ENCODE results near the gene TUBE1. TPM values are rescaled to one million over a fixed set of nuclear protein-coding genes. Genes with fewer than 3 reads are reported as not detected.

The TUBE1 gene
- polyA plus RNA-seq, 1 of the 3 experiments (the other 2 are of a cell fraction) = 11.9 TPM

DNA sequence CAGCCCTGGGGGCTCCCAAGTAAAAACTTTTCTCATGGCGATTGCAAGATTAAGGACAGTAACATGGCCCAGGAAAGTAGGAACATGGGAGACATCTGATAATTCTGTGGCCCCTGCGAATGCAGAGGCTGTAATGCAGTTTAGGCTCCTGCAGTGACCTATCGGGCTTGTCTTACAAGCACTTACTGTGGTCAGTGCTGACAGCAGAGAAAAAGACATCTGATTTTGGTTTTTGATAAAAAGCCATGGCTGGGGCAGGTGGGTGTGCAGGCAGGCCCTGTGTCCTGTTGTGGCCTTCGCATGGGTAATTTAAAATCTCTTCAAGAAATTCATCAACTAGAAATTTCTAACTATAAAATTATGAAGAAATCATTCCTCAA is 52.7 kb downstream of the TUBE1 start:
- peaks cover 0 to 20% of the 10 kb centered on the region in 2 experiments; a peak in 3 of 4 replicates for H3K4me1 ChIP-seq (ENCODE audit: control insufficient read depth in 1 of 2, insufficient read depth in 2 of 2, low read depth in 1 of 2, low read length in 1 of 2)
- WGBS (ENCODE audit: low lambda C conversion rate) = 82% methylated on average over 4 of the region's 4 CpGs
- POLR2A ChIA-PET = no interaction called here
- H3K9ac ChIP-seq = no peak overlapping the region
- no peak for DNase-seq
- H3K4me3 ChIP-seq (ENCODE audit: low read depth in 2 of 2, low read length in 1 of 2) = no peak overlapping the region
- no peaks in the 10 kb centered on the region for H3K27me3 ChIP-seq (ENCODE audit: insufficient read depth)
- H3F3A ChIP-seq (replicated peaks; ENCODE audit: insufficient read depth) = peaks cover 26% of the 10 kb centered on the region
- H4K20me1 ChIP-seq (ENCODE audit: insufficient read depth) = no peaks in the 10 kb centered on the region
- H3K27ac ChIP-seq (ENCODE audit: low read depth in 2 of 2, low read length in 1 of 2) = peak overlapping the region in 1 of 2 experiments; percentile 87; a peak in 2 of 4 replicates
- no peak for TF ChIP-seq JUND (IDR thresholded peaks at IDR 0.05)
- TF ChIP-seq, protein P1, sequence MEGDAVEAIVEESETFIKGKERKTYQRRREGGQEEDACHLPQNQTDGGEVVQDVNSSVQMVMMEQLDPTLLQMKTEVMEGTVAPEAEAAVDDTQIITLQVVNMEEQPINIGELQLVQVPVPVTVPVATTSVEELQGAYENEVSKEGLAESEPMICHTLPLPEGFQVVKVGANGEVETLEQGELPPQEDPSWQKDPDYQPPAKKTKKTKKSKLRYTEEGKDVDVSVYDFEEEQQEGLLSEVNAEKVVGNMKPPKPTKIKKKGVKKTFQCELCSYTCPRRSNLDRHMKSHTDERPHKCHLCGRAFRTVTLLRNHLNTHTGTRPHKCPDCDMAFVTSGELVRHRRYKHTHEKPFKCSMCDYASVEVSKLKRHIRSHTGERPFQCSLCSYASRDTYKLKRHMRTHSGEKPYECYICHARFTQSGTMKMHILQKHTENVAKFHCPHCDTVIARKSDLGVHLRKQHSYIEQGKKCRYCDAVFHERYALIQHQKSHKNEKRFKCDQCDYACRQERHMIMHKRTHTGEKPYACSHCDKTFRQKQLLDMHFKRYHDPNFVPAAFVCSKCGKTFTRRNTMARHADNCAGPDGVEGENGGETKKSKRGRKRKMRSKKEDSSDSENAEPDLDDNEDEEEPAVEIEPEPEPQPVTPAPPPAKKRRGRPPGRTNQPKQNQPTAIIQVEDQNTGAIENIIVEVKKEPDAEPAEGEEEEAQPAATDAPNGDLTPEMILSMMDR (IDR thresholded peaks at IDR 0.05) = no peak
- CTCF ChIA-PET = interaction anchor here (0.8 to 2.0 kb wide), 2 partner anchors 9 to 128 kb away, joined by 3 to 6 read pairs; no protein-coding TSS in a partner anchor
- no peaks in the 10 kb centered on the region for H3K9me2 ChIP-seq
- H3K36me3 ChIP-seq (replicated peaks in 1 of 2; ENCODE audit: control insufficient read depth in 1 of 2, insufficient read depth in 2 of 2, low read length in 1 of 2) = no peaks in the 10 kb centered on the region
- H3K4me2 ChIP-seq = no peak overlapping the region
- H3K79me2 ChIP-seq (ENCODE audit: insufficient read depth) = no peaks in the 10 kb centered on the region
- H3K9me3 ChIP-seq = no peaks in the 10 kb centered on the region
- no peak overlapping the region for H2AFZ ChIP-seq (ENCODE audit: low read depth)

DNA sequence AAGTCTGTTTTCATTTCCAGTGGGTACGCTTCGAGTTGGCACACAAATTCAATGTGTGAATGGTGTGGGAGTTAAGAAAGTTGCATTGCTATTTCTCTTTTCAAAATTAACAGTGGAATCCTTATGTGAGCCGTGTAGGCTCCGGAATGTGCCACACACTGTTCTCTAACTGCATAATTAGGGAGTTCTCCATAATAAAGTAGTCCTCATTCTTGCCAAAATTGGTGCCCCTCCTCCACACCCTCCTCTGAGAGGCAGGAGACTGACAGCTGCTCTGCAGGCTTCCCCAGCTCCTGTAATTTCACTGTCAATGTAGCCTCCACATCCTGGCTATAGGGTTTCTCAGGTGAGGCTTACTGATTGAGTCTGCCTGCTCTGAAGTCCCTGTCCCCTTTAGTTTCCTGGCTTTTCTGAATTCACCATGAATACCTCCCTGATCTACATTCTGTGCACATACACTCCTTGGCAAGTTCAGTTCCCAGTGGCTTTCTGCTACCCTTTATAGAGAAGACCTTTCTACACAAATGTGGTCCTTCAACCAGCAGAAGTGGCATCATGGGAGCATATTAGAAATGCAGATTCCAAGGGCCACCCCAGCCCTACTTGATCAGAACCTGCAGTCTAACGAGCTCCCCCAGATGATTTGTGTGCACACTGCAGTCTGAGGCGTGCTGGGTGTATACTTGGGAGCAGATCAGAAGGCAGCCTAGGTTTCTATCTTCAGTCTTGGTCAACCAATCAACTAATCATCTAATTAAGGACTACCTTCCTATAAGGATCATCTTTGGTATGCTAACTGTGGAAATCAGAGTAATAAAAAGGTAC is 53.3 kb downstream of the TUBE1 start:
- H3K27me3 ChIP-seq (ENCODE audit: insufficient read depth) = no peaks in the 10 kb centered on the region
- TF ChIP-seq RAD21 (IDR thresholded peaks at IDR 0.05; ENCODE audit: low read length) = no peak
- no peak for TF ChIP-seq EP300 (IDR thresholded peaks at IDR 0.05; ENCODE audit: borderline replicate concordance in 1 of 2, low read depth in 1 of 2, low read length in 1 of 2)
- no peak for TF ChIP-seq GATA2 (CRISPR knock-in tag; IDR thresholded peaks at IDR 0.05)
- TF ChIP-seq, protein P2, sequence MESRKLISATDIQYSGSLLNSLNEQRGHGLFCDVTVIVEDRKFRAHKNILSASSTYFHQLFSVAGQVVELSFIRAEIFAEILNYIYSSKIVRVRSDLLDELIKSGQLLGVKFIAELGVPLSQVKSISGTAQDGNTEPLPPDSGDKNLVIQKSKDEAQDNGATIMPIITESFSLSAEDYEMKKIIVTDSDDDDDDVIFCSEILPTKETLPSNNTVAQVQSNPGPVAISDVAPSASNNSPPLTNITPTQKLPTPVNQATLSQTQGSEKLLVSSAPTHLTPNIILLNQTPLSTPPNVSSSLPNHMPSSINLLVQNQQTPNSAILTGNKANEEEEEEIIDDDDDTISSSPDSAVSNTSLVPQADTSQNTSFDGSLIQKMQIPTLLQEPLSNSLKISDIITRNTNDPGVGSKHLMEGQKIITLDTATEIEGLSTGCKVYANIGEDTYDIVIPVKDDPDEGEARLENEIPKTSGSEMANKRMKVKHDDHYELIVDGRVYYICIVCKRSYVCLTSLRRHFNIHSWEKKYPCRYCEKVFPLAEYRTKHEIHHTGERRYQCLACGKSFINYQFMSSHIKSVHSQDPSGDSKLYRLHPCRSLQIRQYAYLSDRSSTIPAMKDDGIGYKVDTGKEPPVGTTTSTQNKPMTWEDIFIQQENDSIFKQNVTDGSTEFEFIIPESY (IDR thresholded peaks at IDR 0.05; ENCODE audit: borderline replicate concordance, low read depth) = no peak
- no peak for TF ChIP-seq NFIC (IDR thresholded peaks at IDR 0.05; ENCODE audit: borderline replicate concordance)
- TF ChIP-seq FOXJ3 (CRISPR knock-in tag; IDR thresholded peaks at IDR 0.05) = no peak
- no peak for TF ChIP-seq CHD2 (IDR thresholded peaks at IDR 0.05; ENCODE audit: low read length, partially characterized antibody)
- TF ChIP-seq RFX5 (IDR thresholded peaks at IDR 0.05; ENCODE audit: low read length) = no peak
- no peak for TF ChIP-seq RXRA (IDR thresholded peaks at IDR 0.05; ENCODE audit: borderline replicate concordance, low read depth)
- no peak for TF ChIP-seq FOSL2 (IDR thresholded peaks at IDR 0.05; ENCODE audit: borderline replicate concordance, low read depth)
- TF ChIP-seq RCOR1 (IDR thresholded peaks at IDR 0.05; ENCODE audit: low read length) = no peak
- TF ChIP-seq MEF2A (IDR thresholded peaks at IDR 0.05; ENCODE audit: borderline replicate concordance, low read depth) = no peak
- no peak for TF ChIP-seq YY1 (IDR thresholded peaks at IDR 0.05; ENCODE audit: low read depth)
- TF ChIP-seq, protein P3, sequence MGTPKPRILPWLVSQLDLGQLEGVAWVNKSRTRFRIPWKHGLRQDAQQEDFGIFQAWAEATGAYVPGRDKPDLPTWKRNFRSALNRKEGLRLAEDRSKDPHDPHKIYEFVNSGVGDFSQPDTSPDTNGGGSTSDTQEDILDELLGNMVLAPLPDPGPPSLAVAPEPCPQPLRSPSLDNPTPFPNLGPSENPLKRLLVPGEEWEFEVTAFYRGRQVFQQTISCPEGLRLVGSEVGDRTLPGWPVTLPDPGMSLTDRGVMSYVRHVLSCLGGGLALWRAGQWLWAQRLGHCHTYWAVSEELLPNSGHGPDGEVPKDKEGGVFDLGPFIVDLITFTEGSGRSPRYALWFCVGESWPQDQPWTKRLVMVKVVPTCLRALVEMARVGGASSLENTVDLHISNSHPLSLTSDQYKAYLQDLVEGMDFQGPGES (IDR thresholded peaks at IDR 0.05; ENCODE audit: low read depth, low read length) = no peak
- no peaks in the 10 kb centered on the region for H4K20me1 ChIP-seq (ENCODE audit: insufficient read depth)
- no peak overlapping the region for H3K9ac ChIP-seq
- no peaks in the 10 kb centered on the region for H3K9me2 ChIP-seq
- no peak overlapping the region for H3K4me3 ChIP-seq (ENCODE audit: low read depth in 2 of 2, low read length in 1 of 2)
- no peak for DNase-seq
- H3K4me2 ChIP-seq = no peak overlapping the region
- H3F3A ChIP-seq (replicated peaks; ENCODE audit: insufficient read depth) = peaks cover 26% of the 10 kb centered on the region
- H3K79me2 ChIP-seq (ENCODE audit: insufficient read depth) = no peaks in the 10 kb centered on the region
- H3K4me1 ChIP-seq (ENCODE audit: control insufficient read depth in 1 of 2, insufficient read depth in 2 of 2, low read depth in 1 of 2, low read length in 1 of 2) = peaks cover 0 to 14% of the 10 kb centered on the region in 2 experiments; a peak in 3 of 4 replicates
- no peak overlapping the region for H2AFZ ChIP-seq (ENCODE audit: low read depth)
- WGBS (ENCODE audit: low lambda C conversion rate) = 90% methylated on average over 6 of the region's 6 CpGs
- no peak overlapping the region for H3K27ac ChIP-seq (ENCODE audit: low read depth in 2 of 2, low read length in 1 of 2)
- ChIA-PET POLR2A (no interaction called here), CTCF (interaction anchor here (3.7 kb wide), 1 partner anchor 9 kb away, joined by 23 read pairs; no protein-coding TSS in a partner anchor)
- no peaks in the 10 kb centered on the region for H3K9me3 ChIP-seq
- no peaks in the 10 kb centered on the region for H3K36me3 ChIP-seq (replicated peaks in 1 of 2; ENCODE audit: control insufficient read depth in 1 of 2, insufficient read depth in 2 of 2, low read length in 1 of 2)

Measured in SK-N-SH (cell line).